Suprapubic skin (tissue), 4 donors: Measurements from ENCODE around the gene HDGFL3.

ENCODE experiments used
- CTCF ChIP-seq, 2 donors: fragments of 200-600 bp in 1 of 2; fragments of 450-650 bp in 1 of 2; sonication (generic) in 1 of 2; IDR thresholded peaks; one replicate each; pipeline ENCODE4 v1.5.1; 2016 to 2019; ENCODE audit warnings: antibody characterized with exemption in 2 of 2, mild to moderate bottlenecking in 1 of 2, moderate library complexity in 1 of 2
- EP300 ChIP-seq: sonication (generic); formaldehyde crosslinking; IDR thresholded peaks from one replicate; pipeline ENCODE4 v1.6.1; 2017; ENCODE audit warnings: antibody characterized with exemption
- POLR2A ChIP-seq, 2 donors: fragments of 450-650 bp; IDR thresholded peaks; one replicate each; pipeline ENCODE4 v1.6.1; 2017; ENCODE audit warnings: antibody characterized with exemption in 2 of 2, mild to moderate bottlenecking in 2 of 2, moderate library complexity in 2 of 2
- POLR2AphosphoS5 ChIP-seq, 3 donors: sonication (generic); formaldehyde crosslinking; IDR thresholded peaks; one replicate each; pipeline ENCODE4 v1.6.1; 2017; ENCODE audit warnings: antibody characterized with exemption in 3 of 3

- no peak for TF ChIP-seq CTCF (IDR thresholded peaks at IDR 0.05)
- no peak for TF ChIP-seq EP300
- no peak for TF ChIP-seq POLR2AphosphoS5 (IDR thresholded peaks at IDR 0.05)
- TF ChIP-seq POLR2A (IDR thresholded peaks at IDR 0.05), result no peak
Measured at GRCh38 chr15:83225449-83225848, 17.8 kb upstream of the HDGFL3 start.
